GM23338 (cell line): ENCODE results near the gene SMARCA5.

ENCODE experiments used
- CREB1 ChIP-seq: fragments of 250-450 bp; sonication (Bioruptor Pico); IDR thresholded peaks from 2 replicates; pipeline ENCODE4 v1.5.0; 2020; ENCODE audit warnings: low read depth, mild to moderate bottlenecking, moderate library complexity
- CTCF ChIP-seq, 2 experiments: fragments of 200-600 bp in 1 of 2; sonication (generic) in 1 of 2; conservative IDR thresholded peaks; 2 replicates each; pipeline versions ENCODE4 v1.5.1 to v1.6.1; 2016 to 2017; ENCODE audit warnings: antibody characterized with exemption in 2 of 2, low read depth in 2 of 2, mild to moderate bottlenecking in 2 of 2, moderate library complexity in 1 of 2
- EZH2 ChIP-seq: fragments of 200-600 bp; sonication (generic); IDR thresholded peaks from one replicate; pipeline ENCODE4 v1.8.0; 2017; ENCODE audit warnings: antibody characterized with exemption, mild to moderate bottlenecking, low read depth; ENCODE audit not compliant: unreplicated experiment
- EZH2phosphoT487 ChIP-seq: fragments of 200-600 bp; sonication (generic); IDR thresholded peaks from one replicate; pipeline ENCODE4 v1.8.1; 2018; ENCODE audit warnings: antibody characterized with exemption; ENCODE audit not compliant: unreplicated experiment
- POLR2AphosphoS5 ChIP-seq: IDR thresholded peaks from 2 replicates; pipeline ENCODE4 v1.6.1; 2016; ENCODE audit warnings: antibody characterized with exemption, low read depth
- STAT1 ChIP-seq: IDR thresholded peaks from one replicate; pipeline ENCODE4 v1.6.1; 2016; ENCODE audit warnings: antibody characterized with exemption; ENCODE audit not compliant: unreplicated experiment
- ZNF462 ChIP-seq: fragments of 250-450 bp; sonication (Bioruptor Pico); IDR thresholded peaks from 2 replicates; pipeline ENCODE4 v1.5.0; 2020; ENCODE audit warnings: mild to moderate bottlenecking, moderate library complexity
- TF ChIP-seq, protein P1 (sequence below): IDR thresholded peaks from one replicate; pipeline ENCODE4 v1.6.1; 2018; ENCODE audit warnings: antibody characterized with exemption; ENCODE audit not compliant: unreplicated experiment

DNA sequence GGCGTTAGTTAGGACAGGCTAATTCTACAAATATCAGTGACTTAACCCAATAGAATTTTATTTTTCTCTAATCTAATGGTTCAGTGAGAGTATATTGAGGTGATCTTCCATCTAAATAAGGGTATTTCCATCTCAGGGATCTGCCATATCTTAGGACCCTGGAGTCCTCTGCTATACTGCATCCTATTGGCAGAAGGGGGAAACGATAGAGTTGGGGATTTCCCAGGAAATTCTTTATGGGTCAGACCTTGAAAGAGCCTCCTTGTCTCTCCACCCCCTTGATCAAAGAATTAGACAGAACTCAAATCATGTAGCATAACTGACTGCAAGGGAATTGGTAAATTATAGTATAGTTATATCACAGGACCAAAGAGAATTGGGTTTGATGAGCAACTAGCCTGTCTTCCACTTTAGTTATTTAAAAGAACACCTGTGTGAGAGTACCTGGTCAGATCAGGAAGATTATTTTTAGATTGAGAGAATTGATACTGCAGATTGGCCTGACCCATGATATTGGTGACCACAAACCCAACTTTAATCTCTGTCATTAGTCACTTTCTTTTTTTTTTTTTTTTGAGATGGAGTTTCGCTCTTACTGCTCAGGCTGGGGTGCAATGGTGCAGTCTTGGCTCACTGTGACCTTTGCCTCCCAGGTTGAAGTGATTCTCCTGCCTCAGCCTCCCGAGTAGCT, 25.6 kb downstream of the SMARCA5 start:
- TF ChIP-seq CTCF (conservative IDR thresholded peaks at IDR 0.05; ENCODE audit: low read depth in 2 of 2) (no peak; a peak in 1 of 4 replicates), CREB1 (CRISPR knock-in tag) (no peak), EZH2phosphoT487 (no peak), EZH2 (no peak), ZNF462 (no peak), POLR2AphosphoS5 (no peak), STAT1 (no peak)
- TF ChIP-seq, protein P1, sequence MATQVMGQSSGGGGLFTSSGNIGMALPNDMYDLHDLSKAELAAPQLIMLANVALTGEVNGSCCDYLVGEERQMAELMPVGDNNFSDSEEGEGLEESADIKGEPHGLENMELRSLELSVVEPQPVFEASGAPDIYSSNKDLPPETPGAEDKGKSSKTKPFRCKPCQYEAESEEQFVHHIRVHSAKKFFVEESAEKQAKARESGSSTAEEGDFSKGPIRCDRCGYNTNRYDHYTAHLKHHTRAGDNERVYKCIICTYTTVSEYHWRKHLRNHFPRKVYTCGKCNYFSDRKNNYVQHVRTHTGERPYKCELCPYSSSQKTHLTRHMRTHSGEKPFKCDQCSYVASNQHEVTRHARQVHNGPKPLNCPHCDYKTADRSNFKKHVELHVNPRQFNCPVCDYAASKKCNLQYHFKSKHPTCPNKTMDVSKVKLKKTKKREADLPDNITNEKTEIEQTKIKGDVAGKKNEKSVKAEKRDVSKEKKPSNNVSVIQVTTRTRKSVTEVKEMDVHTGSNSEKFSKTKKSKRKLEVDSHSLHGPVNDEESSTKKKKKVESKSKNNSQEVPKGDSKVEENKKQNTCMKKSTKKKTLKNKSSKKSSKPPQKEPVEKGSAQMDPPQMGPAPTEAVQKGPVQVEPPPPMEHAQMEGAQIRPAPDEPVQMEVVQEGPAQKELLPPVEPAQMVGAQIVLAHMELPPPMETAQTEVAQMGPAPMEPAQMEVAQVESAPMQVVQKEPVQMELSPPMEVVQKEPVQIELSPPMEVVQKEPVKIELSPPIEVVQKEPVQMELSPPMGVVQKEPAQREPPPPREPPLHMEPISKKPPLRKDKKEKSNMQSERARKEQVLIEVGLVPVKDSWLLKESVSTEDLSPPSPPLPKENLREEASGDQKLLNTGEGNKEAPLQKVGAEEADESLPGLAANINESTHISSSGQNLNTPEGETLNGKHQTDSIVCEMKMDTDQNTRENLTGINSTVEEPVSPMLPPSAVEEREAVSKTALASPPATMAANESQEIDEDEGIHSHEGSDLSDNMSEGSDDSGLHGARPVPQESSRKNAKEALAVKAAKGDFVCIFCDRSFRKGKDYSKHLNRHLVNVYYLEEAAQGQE = no peak
